Stimulated activated naive CD8-positive, alpha-beta T cell treated with anti-CD3 and anti-CD28 coated beads, Interleukin-15, amount 100 ng/mL, for 72 hours (primary cell): Measurements from ENCODE around the gene OCA2.
"Not testable (repeated sequence)": the region's sequence is repeated elsewhere in the genome, so short reads cannot be mapped to it uniquely, and the experiment has no call there.

Experiments used
- ATAC-seq: fragments of 150-1000 bp; cut with Tn5 transposase; 2 replicates; pipeline ENCODE4 v1.10.0; 2021; ENCODE audit warnings: mild to moderate bottlenecking, moderate library complexity
- DNase-seq, 2 donors: peaks; one replicate each; pipeline ENCODE4 v3.0.0; 2021 to 2022
- H3K27ac Mint-ChIP-seq, 2 donors: one replicate each; pipeline ENCODE4 v1.8.0; 2022; ENCODE audit warnings: mild to moderate bottlenecking in 2 of 2, mixed read lengths in 2 of 2, moderate library complexity in 2 of 2
- H3K27me3 Mint-ChIP-seq: one replicate; pipeline ENCODE4 v1.8.0; 2022; ENCODE audit warnings: mixed read lengths
- H3K4me1 Mint-ChIP-seq: one replicate; pipeline ENCODE4 v1.8.0; 2022; ENCODE audit warnings: mild to moderate bottlenecking, mixed read lengths
- H3K4me3 Mint-ChIP-seq, 2 donors: one replicate each; pipeline ENCODE4 v1.8.0; 2022; ENCODE audit warnings: mild to moderate bottlenecking in 2 of 2, mixed read lengths in 2 of 2, moderate library complexity in 1 of 2
- H3K9me3 Mint-ChIP-seq, 2 donors: one replicate each; pipeline ENCODE4 v1.8.0; 2022; ENCODE audit warnings: mixed read lengths in 2 of 2

Gene OCA2

GRCh38 chr15:27742751-27743477 is 356.2 kb downstream of the OCA2 start:
- no peak for DNase-seq
- Mint-ChIP-seq H3K9me3 (peaks cover 6 to 16% of the 10 kb centered on the region in 2 donors), H3K4me3 (no peak overlapping the region), H3K27me3 (no peaks in the 10 kb centered on the region), H3K27ac (no peak overlapping the region), H3K4me1 (no peaks in the 10 kb centered on the region)
- no peak for ATAC-seq

- Mint-ChIP-seq H3K27ac (no peak overlapping the region), H3K9me3 (peaks cover 6 to 12% of the 10 kb centered on the region in 2 donors), H3K27me3 (no peaks in the 10 kb centered on the region), H3K4me3 (no peak overlapping the region), H3K4me1 (no peaks in the 10 kb centered on the region)
- ATAC-seq (no peak), DNase-seq (no peak)
Observed at GRCh38 chr15:27741226-27741860, 357.8 kb downstream of the OCA2 start.

GRCh38 chr15:27734785-27735495 is 364.2 kb downstream of the OCA2 start:
- H3K9me3 Mint-ChIP-seq, result peaks cover 18 to 31% of the 10 kb centered on the region in 2 donors
- DNase-seq, result no peak
- no peak overlapping the region for H3K27ac Mint-ChIP-seq
- H3K4me3 Mint-ChIP-seq, result no peak overlapping the region
- no peaks in the 10 kb centered on the region for H3K4me1 Mint-ChIP-seq
- ATAC-seq, result no peak
- H3K27me3 Mint-ChIP-seq, result no peaks in the 10 kb centered on the region

GRCh38 chr15:27731776-27732175 is 367.3 kb downstream of the OCA2 start:
- no peaks in the 10 kb centered on the region for H3K4me1 Mint-ChIP-seq

GRCh38 chr15:27730868-27731267 is 368.2 kb downstream of the OCA2 start:
- DNase-seq (no peak), ATAC-seq (no peak)
- Mint-ChIP-seq H3K27ac (no peak overlapping the region), H3K9me3 (peaks cover 15 to 25% of the 10 kb centered on the region in 2 donors), H3K27me3 (no peaks in the 10 kb centered on the region), H3K4me3 (no peak overlapping the region), H3K4me1 (no peaks in the 10 kb centered on the region)

More at GRCh38 chr15:27731776-27732175, 367.3 kb downstream of the OCA2 start:
- no peak for ATAC-seq
- Mint-ChIP-seq H3K4me3 (no peak overlapping the region), H3K27ac (no peak overlapping the region), H3K27me3 (no peaks in the 10 kb centered on the region), H3K9me3 (peaks cover 15 to 25% of the 10 kb centered on the region in 2 donors)
- DNase-seq, result no peak

GRCh38 chr15:27725731-27726130 is 373.4 kb downstream of the OCA2 start:
- Mint-ChIP-seq H3K27ac (no peak overlapping the region), H3K9me3 (peaks cover 6 to 7% of the 10 kb centered on the region in 2 donors), H3K27me3 (no peaks in the 10 kb centered on the region), H3K4me1 (no peaks in the 10 kb centered on the region), H3K4me3 (no peak overlapping the region)
- DNase-seq (no peak), ATAC-seq (no peak)

GRCh38 chr15:27723821-27724220 is 375.3 kb downstream of the OCA2 start:
- no peak overlapping the region for H3K27ac Mint-ChIP-seq
- H3K9me3 Mint-ChIP-seq, result peaks cover 0 to 20% of the 10 kb centered on the region in 2 donors
- no peaks in the 10 kb centered on the region for H3K4me1 Mint-ChIP-seq
- no peak overlapping the region for H3K4me3 Mint-ChIP-seq
- ATAC-seq (no peak), DNase-seq (no peak)
- H3K27me3 Mint-ChIP-seq, result no peaks in the 10 kb centered on the region

GRCh38 chr15:27722102-27722501 is 377.0 kb downstream of the OCA2 start:
- H3K27ac Mint-ChIP-seq, result no peak overlapping the region
- peaks cover 5 to 33% of the 10 kb centered on the region in 2 donors for H3K9me3 Mint-ChIP-seq
- no peaks in the 10 kb centered on the region for H3K4me1 Mint-ChIP-seq
- DNase-seq, result no peak
- no peaks in the 10 kb centered on the region for H3K27me3 Mint-ChIP-seq
- no peak for ATAC-seq
- H3K4me3 Mint-ChIP-seq, result no peak overlapping the region

GRCh38 chr15:27714675-27715074 is 384.4 kb downstream of the OCA2 start:
- Mint-ChIP-seq H3K27ac (no peak overlapping the region), H3K4me1 (no peaks in the 10 kb centered on the region), H3K9me3 (peaks cover 11 to 39% of the 10 kb centered on the region in 2 donors), H3K27me3 (no peaks in the 10 kb centered on the region), H3K4me3 (no peak overlapping the region)
- DNase-seq (no peak), ATAC-seq (no peak)

GRCh38 chr15:27713850-27714249 is 385.3 kb downstream of the OCA2 start:
- peaks cover 14 to 35% of the 10 kb centered on the region in 2 donors for H3K9me3 Mint-ChIP-seq
- not testable (repeated sequence) for H3K4me3 Mint-ChIP-seq, H3K27me3 Mint-ChIP-seq, H3K27ac Mint-ChIP-seq, H3K4me1 Mint-ChIP-seq, DNase-seq, ATAC-seq

- no peak for ATAC-seq
- Mint-ChIP-seq H3K9me3 (peaks cover 11 to 43% of the 10 kb centered on the region in 2 donors), H3K4me1 (no peaks in the 10 kb centered on the region), H3K27me3 (peaks cover 6% of the 10 kb centered on the region), H3K27ac (no peak overlapping the region), H3K4me3 (no peak overlapping the region)
- DNase-seq, result no peak
Observed at GRCh38 chr15:27707257-27707656, 391.9 kb downstream of the OCA2 start.

GRCh38 chr15:27706300-27706699 is 392.8 kb downstream of the OCA2 start:
- Mint-ChIP-seq H3K9me3 (peaks cover 11 to 52% of the 10 kb centered on the region in 2 donors), H3K27ac (no peak overlapping the region), H3K27me3 (peaks cover 6% of the 10 kb centered on the region), H3K4me1 (no peaks in the 10 kb centered on the region), H3K4me3 (no peak overlapping the region)
- ATAC-seq, result no peak
- no peak for DNase-seq

- no peak for ATAC-seq
- H3K27ac Mint-ChIP-seq, result peak overlapping the region in 1 of 2 donors; percentile 88
- H3K4me3 Mint-ChIP-seq, result no peak overlapping the region
- H3K27me3 Mint-ChIP-seq, result peaks cover 6% of the 10 kb centered on the region
- no peak for DNase-seq
- H3K4me1 Mint-ChIP-seq, result no peaks in the 10 kb centered on the region
- H3K9me3 Mint-ChIP-seq, result peaks cover 6 to 49% of the 10 kb centered on the region in 2 donors
Observed at GRCh38 chr15:27705056-27705455, 394.1 kb downstream of the OCA2 start.
